Dedifferentiated amniotic fluid mesenchymal stem cell (primary cell): ENCODE measurements around the gene NFATC2.
"Not testable (repeated sequence)": the region's sequence is repeated elsewhere in the genome, so short reads cannot be mapped to it uniquely, and the experiment has no call there.

Experiments used
- DNase-seq: peaks from one replicate; pipeline ENCODE4 v3.0.0-alpha.2; 2016; ENCODE audit errors: extremely low spot score

The NFATC2 gene

GRCh38 chr20:51354769-51355319, 187.7 kb downstream of the NFATC2 start:
- no peak for DNase-seq

DNA sequence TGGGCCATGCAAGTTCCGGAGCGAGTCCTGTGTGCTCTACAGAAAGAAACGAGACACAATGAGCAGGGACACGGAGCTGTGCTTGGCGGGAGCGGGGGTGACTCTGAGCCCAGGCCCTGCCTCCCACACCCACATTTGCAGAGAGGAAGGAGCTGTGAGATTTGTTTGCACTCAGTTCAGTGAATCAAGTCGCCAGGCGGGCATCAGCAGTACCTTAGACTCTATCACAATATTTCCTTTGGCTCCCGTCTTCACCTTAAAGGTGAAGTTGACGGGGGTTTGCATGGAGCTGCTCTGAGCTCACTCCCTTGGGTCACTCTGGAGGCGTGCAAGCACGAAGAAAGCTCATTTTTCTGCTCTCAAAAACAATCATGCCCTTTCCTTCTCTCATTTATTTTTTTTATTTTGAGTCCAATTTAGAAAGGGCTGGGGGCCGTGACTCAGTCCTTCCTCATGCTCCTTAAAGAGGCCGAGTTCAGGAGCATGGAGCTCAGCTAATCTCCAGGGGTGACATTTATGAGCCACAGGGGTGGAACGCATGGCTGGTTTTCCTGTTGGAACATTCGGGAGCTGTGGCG, 188.2 kb downstream of the NFATC2 start:
- no peak for DNase-seq

- DNase-seq: no peak
Measured at GRCh38 chr20:51353491-51353890, 189.0 kb downstream of the NFATC2 start.

DNA sequence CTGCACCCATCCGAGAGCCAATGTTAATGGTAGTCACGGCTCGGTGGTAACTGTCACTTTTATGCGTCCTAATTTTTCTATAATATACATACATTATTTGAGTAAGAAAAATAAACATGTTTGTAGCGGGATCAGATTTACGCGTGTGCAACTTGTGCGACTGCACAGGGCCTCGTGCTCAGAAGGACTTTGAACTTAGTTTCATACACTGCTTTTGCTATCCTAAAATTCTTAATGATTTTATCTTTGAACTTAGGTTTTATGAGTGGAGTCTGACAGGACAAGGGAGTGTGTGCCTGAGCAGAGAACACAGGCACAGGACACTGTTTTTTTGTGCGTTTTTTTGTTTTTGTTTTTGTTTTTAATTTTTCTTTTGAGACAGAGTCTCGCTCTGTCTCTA, 189.7 kb downstream of the NFATC2 start:
- DNase-seq: no peak

DNA sequence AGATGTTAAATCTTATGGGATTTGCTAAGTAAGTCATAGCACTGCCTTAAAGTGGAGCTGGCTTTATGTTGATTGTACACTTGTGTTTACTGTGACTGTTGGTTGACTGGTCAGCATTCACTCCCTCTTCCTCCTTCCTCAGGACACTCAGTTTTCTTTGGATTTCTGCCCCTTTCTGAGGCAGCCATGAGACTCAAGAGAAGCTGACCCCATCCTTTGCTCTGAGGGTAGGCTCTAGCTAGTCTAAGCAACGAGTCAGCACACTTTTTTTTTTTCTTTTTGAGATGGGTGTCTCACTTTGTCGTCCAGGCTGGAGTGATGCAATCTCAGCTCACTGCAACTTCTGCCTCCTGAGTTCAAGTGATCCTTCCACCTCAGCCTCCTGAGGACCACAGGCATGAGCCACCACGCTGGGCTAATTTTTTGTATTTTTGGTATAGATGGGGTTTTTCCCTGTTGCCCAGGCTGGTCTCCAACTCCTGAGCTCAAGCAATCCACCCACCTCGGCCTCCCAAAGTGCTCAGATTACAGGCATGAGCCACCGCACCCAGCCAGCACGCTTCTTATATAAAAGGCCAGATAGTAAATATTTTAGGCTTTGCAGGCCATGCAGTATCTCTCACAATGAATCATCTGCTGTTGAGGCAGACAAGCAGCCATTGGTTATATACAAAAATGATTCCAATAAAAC, 191.4 kb downstream of the NFATC2 start:
- peak; percentile 80 for DNase-seq

- no peak for DNase-seq
Measured at GRCh38 chr20:51348876-51349275, 193.6 kb downstream of the NFATC2 start.

- no peak for DNase-seq
Measured at GRCh38 chr20:51347831-51348230, 194.7 kb downstream of the NFATC2 start.

- no peak for DNase-seq
Measured at GRCh38 chr20:51346686-51347485, 195.6 kb downstream of the NFATC2 start.

GRCh38 chr20:51345601-51346101, 196.9 kb downstream of the NFATC2 start:
- peak; percentile 46 for DNase-seq

- not testable (repeated sequence) for DNase-seq
Measured at GRCh38 chr20:51343802-51344201, 198.7 kb downstream of the NFATC2 start.

DNA sequence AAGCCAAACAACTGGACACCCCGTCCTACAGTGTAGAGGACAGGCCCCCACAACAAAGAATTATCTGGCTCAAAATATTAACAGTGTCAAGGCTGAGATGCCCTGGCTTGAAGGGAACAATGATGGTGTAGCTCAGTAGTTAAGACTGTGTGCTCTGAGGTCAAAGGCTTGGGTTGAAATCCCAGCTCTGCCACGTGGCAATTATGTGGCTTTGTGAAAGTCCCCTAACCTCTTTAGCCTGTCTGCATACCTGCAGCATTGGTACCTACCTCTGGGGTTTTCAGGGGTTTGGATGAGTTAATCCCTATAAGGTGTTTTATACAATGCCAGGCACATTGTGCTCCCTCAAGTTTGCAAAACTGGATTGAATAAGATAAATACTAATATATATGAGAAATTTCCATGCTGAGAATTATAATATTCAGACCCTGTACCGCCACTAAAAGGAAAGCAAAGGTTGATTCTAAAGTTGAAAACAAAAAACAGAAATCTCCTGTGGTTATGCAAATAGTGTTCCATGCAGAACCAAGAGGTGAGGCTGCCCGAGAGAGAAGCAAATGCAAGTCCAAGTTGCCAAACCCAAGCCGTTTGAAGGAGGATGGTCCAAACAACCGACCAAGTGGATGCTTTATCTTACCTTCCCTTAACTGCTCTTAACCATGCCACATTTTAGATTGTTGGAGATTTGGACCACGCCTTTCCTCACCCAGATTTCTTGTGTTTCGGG, 199.8 kb downstream of the NFATC2 start:
- DNase-seq: no peak

DNA sequence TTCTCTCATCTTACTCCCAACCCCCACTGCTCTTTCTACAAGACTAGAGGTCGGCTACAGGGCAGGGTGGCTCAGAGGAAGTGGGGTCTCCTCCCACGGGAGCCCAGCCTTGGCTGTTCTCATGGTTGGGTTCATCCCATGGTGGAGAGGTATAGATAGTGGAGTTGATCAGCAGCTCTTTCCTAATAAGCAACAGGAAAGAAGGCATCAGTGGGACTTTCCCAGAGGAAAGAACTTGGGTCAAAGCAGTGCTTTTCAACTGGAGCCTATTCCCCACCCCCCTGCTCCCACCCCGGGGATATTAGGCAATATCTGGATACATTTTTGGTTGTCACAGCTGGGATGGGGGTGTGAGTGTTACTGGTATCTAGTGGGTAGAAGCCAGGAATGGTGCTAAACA, 200.9 kb downstream of the NFATC2 start:
- DNase-seq: no peak

- DNase-seq: no peak
Measured at GRCh38 chr20:51340451-51340840, 202.1 kb downstream of the NFATC2 start.

- no peak for DNase-seq
Measured at GRCh38 chr20:51339721-51340450, 202.6 kb downstream of the NFATC2 start.

GRCh38 chr20:51338692-51339440, 203.7 kb downstream of the NFATC2 start:
- no peak for DNase-seq

- DNase-seq: no peak
Measured at GRCh38 chr20:51337126-51337805, 205.3 kb downstream of the NFATC2 start.
